HG03460 (cell line): Measurements from ENCODE around the gene HIPK2.

ENCODE experiments used
- ATAC-seq: cut with Tn5 transposase; IDR thresholded peaks from one replicate; pipeline ENCODE4 v1.9.1; 2021; ENCODE audit not compliant: unreplicated experiment

HIPK2 gene

DNA sequence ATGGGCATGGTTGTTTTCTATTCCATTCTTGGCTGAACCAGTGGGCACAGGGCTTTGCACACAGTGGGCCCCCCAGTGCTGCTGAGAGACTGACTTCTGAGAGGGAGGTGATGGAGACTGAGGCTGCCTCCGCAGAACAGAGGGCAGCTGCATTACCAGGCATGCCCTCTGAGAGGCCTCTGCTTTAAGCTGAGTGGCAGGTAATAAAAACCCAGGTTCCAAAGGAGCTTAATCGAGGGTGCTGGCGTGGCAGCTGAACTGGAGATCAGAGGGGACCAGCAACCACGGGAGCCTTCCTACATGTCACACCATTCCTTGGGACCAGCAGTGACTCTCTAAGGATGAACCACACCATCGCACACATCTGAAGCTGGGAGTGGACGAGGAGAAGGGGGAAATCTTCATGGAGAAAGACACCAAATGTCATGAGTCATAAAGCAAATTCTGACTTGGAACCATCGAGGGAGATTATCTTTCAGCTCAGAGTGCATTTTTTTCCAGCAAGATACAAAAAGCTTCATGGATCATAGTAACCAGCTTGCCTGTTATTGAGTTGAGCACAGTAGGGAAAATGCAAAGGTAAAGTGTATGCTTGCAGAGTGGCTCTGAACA is 24.6 kb downstream of the HIPK2 start:
- ATAC-seq: no peak

DNA sequence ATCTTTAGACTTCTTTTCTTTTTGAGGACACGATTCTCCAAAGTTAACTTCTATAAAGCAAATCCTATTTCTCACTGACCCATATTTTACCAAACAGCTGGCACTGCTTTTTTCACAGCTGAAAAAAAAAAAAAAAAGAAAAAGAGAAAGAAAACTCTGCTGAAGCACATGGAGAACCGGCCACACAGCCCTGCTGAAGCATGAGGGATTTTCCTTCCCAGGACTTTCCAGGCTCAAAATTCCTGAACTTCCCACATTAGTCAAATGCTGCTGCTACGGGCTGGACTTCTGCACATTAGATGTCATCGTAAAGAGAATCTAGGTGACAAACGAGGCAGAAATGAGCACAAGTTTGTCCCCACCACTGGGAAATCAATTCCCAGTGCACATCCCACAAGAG is 25.2 kb downstream of the HIPK2 start:
- no peak for ATAC-seq

DNA sequence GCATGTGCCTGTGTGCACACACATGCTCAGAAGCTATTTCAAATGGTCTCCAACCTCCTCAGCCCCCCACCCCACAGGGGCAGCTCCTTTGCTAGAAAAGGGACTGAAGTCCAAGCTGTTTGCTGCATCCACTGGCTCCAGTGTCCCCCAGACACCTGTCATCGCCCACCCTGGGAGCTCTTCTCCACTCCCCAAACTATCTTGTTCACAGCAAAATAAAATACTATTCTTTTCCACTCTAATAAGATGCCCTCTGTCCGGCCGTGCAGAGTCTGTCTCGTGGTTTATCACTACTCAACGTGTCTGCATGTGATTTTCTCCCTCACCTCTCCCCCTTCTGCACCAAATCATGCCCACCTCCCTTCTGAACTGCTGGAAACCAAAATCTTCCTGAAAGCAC is 25.6 kb downstream of the HIPK2 start:
- ATAC-seq: no peak

DNA sequence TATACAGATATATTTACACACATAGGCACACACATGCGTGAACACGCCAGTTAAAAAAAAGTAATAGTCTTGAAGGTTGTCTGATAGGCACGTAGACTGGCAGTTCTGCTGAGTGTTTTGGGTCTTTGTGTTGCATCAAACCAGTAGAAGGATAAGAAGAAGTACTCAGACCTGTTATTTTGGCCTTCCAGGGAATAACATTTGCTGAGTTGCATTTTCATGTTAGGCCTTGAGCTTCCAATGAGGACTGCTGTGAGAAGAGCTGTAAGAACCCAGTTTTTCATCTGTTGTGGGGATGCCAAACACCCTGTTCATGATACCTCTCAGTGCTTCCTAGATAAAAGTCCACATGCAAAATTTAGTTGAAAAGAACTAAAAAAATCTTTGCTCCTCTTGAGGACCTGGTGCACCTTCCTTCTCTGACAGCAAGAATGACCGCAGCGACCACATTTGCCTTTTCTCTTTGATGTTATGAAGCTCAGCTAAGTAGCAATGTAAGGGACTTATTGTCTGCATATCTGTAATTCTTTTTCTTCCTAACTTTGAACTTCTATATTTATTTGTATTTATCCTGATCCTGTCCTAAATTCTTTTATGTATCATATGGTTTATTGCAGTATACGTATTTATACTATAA is 27.2 kb downstream of the HIPK2 start:
- ATAC-seq: no peak

DNA sequence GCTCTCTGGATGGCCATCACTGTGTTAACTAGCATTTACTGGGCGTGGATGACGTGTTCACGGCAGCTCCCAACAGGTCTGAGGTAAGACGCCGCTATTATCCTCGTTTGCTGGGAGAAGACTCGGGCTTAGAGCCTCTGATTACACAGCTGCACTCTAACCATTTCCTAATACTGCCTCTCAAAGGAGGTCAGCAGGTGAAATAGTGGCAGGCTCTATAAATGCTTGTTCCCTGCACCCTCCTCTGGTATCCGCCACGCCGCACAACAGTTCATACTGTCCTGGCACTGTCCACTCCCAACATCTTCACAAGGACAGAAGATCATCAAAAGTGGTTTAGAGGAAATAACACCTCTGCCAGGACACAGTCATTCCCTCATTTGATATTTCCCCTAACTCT is 28.3 kb downstream of the HIPK2 start:
- no peak for ATAC-seq

DNA sequence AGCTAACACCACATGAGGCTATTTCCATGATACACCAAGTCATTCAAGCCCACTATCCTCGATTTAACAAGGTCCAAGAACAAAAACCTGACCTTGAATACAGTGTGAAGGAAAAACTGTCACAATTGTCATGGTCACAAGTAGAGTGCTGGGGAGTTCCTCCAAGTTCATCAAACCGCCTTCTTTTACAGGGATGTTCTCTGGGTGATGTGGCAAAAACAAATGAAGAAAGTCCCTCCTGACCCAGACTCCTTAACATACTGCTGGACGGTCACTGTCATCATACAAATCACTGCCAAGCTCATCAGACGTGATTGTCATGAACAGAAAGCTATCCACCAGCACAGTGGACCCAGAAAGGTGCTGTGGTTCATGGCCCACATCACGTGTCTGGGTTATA is 28.9 kb downstream of the HIPK2 start:
- ATAC-seq: no peak

DNA sequence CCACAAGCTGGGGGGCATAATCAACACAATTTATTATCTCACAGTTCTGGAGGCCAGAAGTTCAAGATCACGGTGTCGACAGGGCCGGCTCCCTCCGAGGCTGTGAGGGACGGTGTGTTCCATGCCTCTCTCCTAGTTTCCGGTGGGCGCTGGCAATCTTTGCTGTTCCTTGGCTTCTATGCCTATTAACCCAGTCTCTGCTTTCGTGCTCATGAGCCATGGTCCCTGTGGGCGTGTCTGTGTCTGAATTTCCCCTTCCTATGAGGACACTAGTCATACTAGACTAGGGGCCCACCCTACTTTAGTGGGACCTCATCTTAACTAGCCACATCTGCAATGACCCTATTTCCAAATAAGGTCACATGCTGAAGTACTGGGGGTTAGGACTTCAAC is 29.4 kb downstream of the HIPK2 start:
- ATAC-seq: no peak

DNA sequence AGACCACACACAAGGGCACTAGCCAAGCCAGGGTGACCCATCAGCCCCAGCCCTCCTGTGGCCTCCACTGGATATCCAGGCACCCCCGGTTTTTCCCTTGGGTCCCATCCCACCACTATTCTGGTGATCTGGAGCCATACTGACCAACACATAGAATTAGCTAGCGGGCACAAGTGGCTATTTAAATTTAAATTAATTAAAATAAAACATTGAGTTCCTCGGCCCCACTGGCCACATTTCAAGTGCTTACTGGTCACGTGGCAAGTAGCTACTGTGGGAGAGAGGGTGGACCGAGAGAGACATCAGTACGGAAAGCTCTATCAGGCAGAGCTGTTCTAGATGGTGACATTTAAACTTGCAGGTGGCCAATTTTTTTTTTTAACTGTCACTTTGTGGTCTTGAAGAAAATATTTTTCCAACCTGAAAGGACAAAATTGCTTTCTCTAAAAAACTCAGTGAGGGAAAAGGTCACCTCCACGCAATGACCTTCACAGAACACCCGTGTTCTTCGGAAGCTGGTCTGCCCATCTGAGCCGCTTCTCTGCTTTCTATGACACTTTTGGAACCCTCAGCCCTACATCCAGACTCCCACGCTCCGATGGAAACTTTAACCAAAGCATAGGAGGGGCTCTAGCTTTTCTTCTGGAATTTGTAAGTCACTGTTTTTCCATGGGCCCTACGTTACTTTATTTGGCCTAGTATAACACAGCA is 30.0 kb downstream of the HIPK2 start:
- no peak for ATAC-seq

DNA sequence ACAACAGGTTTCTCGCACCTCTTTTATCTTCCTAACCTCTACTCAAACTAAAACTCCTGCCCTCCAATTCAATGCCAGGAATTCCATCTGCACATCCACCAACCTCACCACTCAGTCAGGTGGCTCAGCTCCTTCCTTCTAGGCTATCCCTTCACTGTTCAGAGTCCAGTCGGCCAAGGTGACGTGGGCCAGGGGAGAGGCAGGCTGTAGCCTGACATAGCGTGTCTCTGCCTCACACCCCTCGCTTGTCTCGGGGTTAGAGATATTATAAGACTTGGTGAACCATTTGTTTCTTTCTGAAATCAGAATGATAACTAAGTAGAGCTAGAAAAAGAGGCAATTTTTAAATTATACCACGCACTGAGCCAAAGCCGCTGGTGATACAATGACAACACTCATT is 31.1 kb downstream of the HIPK2 start:
- no peak for ATAC-seq

DNA sequence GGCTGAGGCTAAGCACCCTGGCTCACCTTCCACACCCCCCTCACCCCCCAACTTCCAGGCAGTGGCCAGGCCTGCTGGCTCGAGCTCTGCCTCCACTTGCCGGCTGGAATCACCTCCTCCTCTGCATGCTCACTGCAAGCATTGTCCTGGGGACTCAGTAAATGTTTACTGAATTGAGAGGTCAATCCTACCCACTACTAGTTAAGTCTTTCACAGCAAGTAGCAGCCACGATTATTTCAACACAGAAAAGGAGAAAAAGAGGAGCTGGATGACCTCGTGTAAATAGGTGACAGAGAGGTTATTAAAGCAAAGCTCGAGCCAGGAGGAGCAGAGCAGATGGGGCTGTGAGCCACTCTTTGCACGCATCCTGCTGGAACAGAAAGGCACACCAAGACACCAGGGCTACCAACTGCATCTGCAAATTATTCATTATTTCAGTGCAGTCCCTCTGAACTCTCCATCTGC is 32.1 kb downstream of the HIPK2 start:
- ATAC-seq: no peak

DNA sequence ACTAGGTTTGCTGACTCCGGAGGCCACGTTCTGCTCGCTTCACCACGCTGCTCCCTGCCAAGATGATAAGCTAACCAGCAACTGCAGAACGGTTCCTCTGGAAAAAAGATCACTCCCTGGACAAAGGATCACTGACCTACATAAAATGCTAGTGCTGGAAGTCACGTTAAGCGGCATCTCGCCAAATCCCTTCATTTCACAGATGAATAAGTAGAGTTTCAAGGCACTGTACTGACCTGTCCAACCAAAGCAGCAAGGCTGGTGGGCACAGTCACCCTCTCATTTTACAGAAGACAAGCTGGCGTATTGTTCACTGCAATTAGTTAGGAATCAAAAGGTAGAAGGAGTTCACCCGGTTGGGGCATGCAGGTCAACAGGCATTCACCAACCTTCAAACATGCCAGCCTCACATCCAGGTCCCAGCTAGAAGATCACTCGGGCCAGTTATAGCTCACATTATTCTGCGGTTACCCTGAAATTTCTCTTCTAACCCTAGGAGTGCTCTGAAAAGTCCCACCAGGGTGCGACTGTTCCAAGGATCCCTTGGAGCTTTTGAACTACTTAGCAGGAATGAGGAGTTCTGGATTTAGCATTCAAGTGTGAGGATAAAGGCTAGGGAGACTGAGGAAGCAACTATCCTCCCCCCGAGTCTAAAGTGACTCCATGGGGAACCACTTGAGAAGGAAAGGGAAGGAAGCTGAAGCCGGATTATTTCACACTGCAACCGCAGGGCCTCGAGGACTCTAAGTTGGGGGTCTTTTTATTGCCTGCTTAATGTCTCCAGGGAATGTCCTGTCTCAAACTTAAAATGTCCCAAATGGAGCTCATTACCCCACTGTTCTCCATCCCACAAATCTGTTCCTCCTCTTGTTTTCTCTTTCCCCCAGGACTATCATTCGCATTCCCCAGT is 32.8 kb downstream of the HIPK2 start:
- ATAC-seq: no peak

DNA sequence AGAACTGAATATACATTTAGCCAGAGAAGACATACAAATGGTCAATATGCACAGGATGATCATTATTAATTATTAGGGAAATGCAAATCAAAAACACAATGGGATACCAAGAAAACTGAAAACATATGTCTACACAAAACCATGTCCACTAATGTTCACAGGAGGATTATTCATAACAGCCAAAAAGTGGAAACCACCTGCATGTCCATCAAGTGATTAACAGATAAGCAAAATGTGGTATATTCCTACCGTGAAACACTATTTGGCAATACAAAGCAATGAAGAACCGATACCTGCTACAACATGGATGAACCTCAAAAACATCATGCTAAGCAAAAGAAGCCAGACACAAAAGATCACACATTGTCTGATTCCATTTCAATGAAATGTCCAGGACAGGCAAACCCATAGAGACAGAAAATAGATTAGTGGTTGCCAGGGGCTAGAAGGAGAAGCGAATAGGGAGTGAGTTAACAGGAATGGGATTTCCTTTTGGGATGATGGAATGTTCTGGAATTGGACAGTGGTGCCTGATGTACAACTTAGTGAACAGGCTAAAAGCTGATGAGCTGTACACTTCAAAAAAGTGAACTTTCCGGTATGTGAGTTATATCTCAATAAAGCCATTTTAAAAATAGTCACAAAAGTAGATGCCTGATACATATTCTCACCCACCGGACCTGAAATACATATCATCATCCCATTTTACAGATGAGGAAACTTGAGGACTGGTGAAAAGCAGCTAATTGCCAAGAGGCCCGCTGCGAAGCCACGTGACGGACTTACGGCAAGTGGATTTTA is 33.6 kb downstream of the HIPK2 start:
- ATAC-seq: no peak

DNA sequence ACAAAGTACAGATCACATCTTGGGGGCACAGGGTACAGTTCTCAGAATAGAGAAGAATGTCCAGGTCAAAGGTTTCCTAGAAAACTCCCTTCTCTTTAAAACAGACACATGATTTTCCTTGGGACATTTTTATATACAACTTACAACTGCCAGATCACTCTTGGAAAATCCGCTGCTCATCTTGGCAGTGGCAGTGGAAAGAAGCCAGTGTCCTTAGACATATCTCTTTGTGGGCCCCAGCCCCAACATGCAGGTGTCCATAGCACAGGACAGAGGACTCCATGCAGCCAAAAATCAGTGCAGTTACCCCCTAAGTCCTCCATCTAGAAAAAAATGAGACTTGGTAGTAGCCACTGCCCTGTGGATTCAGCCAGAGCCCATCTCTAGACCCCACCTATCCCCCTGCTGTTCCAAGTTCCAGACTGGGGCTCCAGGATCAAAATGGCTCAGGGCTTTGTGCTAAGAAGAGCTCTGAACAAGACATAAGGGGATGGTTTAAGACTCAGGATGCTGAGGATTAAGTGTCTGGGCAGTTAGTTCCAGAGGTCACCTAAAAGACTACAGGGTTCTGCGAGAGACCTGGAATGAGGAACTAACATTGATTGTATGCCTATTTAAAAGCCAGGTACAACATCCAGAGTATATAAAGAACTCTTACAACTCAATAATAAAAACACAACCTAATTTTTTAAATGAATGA is 34.4 kb downstream of the HIPK2 start:
- no peak for ATAC-seq

DNA sequence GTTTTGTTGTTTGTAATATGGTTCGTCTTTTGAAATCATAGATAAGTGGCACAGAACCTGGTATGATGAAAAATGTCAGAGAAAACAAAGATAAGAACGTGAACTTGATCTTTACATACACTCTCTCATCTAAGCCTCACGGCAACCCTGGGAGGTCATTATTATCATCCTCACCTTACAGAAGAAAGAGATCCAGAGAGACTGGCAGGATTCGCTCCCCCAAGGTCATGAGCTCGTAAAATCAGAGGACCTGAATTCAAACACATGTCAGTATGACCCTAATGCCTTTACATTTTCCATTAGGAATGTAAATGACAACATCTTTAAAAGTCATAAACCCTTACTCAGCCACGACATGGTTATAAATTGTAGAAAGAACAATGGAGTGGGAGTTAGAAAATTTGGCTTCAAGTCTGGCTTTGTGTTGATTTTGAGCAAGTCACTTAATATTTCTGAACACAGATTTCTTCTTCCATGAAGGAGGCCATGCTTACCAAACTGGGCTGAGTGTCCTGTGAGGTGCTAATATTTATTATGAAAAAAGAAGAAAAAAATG is 35.9 kb downstream of the HIPK2 start:
- no peak for ATAC-seq

DNA sequence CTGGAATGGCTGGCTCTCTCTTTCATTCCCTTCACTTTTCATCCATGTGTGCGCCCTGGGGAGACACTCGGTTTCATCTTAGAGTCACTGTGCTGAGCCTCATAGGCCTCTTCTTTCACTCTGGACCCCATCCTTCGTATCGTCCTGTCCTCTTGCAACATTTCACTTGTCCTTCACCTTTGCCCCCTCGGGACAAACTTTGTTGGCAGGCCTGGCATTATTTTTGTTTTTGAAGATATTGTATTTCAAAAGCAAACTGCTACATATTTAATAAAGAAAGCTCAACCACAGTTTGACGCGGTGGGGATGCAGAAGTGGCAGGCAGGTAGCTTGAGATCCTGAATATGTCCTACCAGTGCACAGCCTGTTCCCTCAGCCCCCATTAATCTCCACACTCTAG is 36.6 kb downstream of the HIPK2 start:
- ATAC-seq: no peak

DNA sequence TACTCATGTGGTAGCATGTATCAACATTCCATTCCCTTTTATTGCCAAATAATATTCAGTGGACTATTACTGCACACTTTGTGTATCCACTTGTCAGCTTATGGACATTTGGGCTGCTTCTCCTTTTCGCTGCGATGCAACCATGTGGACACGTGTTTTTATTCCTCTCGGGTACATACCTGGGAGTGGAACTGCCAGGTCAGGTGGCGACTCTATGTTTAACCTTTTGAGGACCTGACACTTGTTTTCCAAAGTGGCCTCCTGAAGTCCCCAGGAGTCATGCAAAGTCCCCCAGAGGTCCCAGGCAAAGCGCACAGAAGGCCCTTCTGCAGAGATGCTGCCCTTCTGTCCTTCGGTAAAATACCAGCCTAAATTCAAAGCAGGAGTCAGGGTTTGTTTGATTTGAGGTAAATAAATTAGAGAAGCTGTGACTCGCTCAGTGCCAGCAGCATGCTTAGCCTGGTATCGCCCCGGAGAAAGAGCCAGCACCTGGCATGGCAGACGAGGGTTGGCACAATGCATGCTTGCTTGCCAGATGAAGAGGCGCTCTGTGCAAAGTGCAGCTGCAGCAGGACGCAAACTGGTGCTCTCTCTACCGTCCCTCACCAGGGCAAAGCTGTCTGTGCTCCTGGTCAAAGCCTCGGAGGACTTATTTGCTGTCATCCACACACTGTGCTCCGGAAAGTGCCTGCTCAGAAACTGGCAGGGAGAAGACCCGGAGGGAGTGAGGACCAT is 37.8 kb downstream of the HIPK2 start:
- no peak for ATAC-seq

DNA sequence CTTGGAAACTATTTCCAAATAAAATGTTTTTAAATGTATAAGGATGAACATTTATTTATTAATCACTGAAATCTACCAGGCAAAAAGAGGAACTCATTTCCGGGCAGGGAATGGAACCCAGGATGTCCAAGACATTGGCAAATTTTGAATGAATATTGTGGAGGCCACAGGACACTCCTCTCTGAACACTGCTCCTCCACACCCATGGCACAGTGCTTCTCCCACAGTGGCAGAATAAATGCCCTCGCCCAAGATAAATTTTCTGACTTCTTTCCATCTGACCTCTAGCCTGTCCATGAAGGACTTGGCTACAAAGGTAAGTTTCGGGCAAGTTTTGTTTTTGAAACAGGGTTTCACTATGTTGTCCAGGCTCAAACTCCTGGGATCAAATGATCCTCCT is 39.0 kb downstream of the HIPK2 start:
- no peak for ATAC-seq

DNA sequence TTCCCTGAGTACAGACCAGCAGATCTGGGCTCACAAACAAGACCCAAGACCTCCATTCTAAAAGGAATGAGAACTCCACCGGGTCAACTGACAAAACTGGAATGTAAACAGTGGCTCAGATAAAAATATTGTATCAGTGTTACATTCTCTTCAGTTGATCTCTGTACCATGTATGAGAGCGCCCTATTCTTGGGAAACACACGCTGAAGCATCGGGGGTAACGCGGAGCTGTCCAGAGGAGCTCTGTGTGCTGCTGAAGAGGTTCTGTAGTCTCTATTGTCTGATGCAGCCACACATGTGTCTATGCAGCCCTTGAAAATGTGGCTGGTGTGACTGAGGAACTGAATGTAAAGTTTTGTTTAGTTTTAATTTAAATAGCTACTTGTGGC is 39.7 kb downstream of the HIPK2 start:
- ATAC-seq: no peak
